Endothelial cell of umbilical vein (primary cell): ENCODE data around the gene PCDHGB7.

ENCODE experiments used
- CTCF ChIP-seq, 2 donors: IDR thresholded peaks; 1 replicate in 1 of 2; 2 replicates in 1 of 2; pipeline ENCODE4 v1.5.1; 2011; ENCODE audit warnings: low read length in 2 of 2, mild to moderate bottlenecking in 2 of 2, moderate library complexity in 2 of 2, control low read depth in 1 of 2, inconsistent platforms in 1 of 2, low read depth in 1 of 2; ENCODE audit not compliant: insufficient read depth in 1 of 2; ENCODE audit errors: extremely low read depth in 1 of 2
- EZH2 ChIP-seq: IDR thresholded peaks from 2 replicates; pipeline ENCODE4 v1.6.1; 2012; ENCODE audit warnings: borderline replicate concordance, low read depth, mild to moderate bottlenecking, moderate library complexity, low read length, inconsistent platforms; ENCODE audit not compliant: severe bottlenecking
- MYC ChIP-seq: IDR thresholded peaks from one replicate; pipeline ENCODE4 v1.6.1; 2011; ENCODE audit warnings: mild to moderate bottlenecking, low read depth, low read length
- POLR2A ChIP-seq: IDR thresholded peaks from 2 replicates; pipeline ENCODE4 v1.6.1; 2012; ENCODE audit warnings: low read depth, mild to moderate bottlenecking, control low read depth, low read length
- POLR2AphosphoS5 ChIP-seq: IDR thresholded peaks from 2 replicates; pipeline ENCODE4 v1.6.1; 2012; ENCODE audit warnings: low read depth, mild to moderate bottlenecking, control low read depth, low read length, moderate library complexity; ENCODE audit not compliant: insufficient read depth

- no peak for TF ChIP-seq CTCF (IDR thresholded peaks at IDR 0.05; ENCODE audit: extremely low read depth in 1 of 2, insufficient read depth in 1 of 2, low read depth in 1 of 2, low read length in 2 of 2)
- no peak for TF ChIP-seq EZH2
- TF ChIP-seq POLR2A = no peak
- no peak for TF ChIP-seq POLR2AphosphoS5
- TF ChIP-seq MYC = no peak
Measured at GRCh38 chr5:141411575-141411974, 5.9 kb upstream of the PCDHGB7 start.
